22Rv1 (cell line): ENCODE measurements around the gene MIOS.

ENCODE experiments used
- ZFX ChIP-seq: fragments of 450-650 bp; IDR thresholded peaks from 2 replicates; pipeline ENCODE4 v1.6.1; 2017; ENCODE audit warnings: antibody characterized with exemption, borderline replicate concordance
- TF ChIP-seq, protein P1 (sequence below): fragments of 450-650 bp; IDR thresholded peaks from 2 replicates; pipeline ENCODE4 v1.5.1; 2017; ENCODE audit warnings: mild to moderate bottlenecking

DNA sequence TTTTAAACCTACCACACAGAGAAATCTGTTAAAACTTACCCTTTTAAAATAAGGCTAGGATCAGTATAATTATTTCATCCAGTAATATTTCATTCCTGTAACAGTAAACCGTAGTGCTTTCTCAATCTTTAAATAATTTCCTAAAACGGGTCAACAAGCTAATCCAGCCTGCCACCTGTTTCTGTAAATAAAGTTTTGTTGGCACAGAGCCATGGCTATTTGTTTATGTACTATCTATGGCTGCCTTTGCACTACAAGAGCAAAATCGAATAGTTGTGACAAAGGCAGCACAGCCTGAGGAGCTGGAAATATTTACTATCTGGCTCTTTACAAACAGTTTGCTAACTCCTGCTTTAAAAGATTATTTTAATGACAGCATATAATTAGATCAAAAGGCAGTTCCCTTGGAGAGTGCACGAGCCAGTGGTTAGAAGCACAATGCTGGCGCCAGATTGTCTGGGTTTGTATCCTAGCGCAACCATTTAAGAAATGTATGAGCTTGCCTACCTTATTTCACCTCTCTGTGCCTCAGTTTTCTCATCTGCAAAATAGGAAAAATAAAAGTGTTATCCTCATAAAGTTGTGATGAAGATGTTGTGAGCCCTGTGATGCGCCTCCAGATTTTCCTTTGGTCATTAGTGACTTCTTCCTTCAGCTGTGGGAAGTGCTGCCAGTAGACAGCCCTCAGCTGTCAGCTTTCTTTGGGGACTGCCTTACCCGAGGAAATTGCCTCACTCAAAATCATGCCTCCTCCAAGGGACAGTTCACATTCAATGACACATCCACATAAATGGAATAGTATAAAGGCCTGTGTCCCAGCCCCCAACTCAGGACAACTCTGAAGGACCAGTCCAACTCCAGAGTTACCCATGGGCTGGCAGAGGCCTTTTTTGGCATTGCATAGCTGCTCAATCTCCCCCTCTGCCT lies 11.8 kb upstream of the MIOS start:
- TF ChIP-seq, protein P1, sequence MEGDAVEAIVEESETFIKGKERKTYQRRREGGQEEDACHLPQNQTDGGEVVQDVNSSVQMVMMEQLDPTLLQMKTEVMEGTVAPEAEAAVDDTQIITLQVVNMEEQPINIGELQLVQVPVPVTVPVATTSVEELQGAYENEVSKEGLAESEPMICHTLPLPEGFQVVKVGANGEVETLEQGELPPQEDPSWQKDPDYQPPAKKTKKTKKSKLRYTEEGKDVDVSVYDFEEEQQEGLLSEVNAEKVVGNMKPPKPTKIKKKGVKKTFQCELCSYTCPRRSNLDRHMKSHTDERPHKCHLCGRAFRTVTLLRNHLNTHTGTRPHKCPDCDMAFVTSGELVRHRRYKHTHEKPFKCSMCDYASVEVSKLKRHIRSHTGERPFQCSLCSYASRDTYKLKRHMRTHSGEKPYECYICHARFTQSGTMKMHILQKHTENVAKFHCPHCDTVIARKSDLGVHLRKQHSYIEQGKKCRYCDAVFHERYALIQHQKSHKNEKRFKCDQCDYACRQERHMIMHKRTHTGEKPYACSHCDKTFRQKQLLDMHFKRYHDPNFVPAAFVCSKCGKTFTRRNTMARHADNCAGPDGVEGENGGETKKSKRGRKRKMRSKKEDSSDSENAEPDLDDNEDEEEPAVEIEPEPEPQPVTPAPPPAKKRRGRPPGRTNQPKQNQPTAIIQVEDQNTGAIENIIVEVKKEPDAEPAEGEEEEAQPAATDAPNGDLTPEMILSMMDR: no peak
- no peak for TF ChIP-seq ZFX
